Tibial artery (tissue), 4 donors: ENCODE data around the gene RB1.
A peak's percentile ranks its signal among the peaks of the same experiment; 100 is the strongest.

Experiments used
- DNase-seq, 2 donors: peaks; one replicate each; pipeline ENCODE4 v3.0.0-alpha.2; 2019
- H3K27ac ChIP-seq, 2 donors: fragments of 200-600 bp; sonication (generic) in 1 of 2; 1 replicate in 1 of 2; 2 replicates in 1 of 2; pipeline ENCODE4 v1.5.1; 2018 to 2019; ENCODE audit warnings: mild to moderate bottlenecking in 1 of 2
- H3K27me3 ChIP-seq, 2 donors: fragments of 200-600 bp; sonication (generic) in 1 of 2; one replicate each; pipeline versions ENCODE4 v1.5.1 to v1.6.0; 2016 to 2019
- H3K36me3 ChIP-seq, 3 donors: fragments of 200-600 bp; sonication (generic) in 2 of 3; one replicate each; pipeline ENCODE4 v1.5.1; 2016 to 2019; ENCODE audit warnings: mild to moderate bottlenecking in 2 of 3
- H3K4me1 ChIP-seq, 4 donors: fragments of 200-600 bp; sonication (generic) in 2 of 4; 1 replicate in 3 of 4; 2 replicates in 1 of 4; pipeline ENCODE4 v1.5.1; 2016 to 2019
- H3K4me3 ChIP-seq, 2 donors: fragments of 200-600 bp; sonication (generic) in 1 of 2; 1 replicate in 1 of 2; 2 replicates in 1 of 2; pipeline ENCODE4 v1.5.1; 2018 to 2019; ENCODE audit warnings: mild to moderate bottlenecking in 2 of 2
- H3K9me3 ChIP-seq, 3 donors: fragments of 200-600 bp; sonication (generic) in 1 of 3; one replicate each; pipeline ENCODE4 v1.5.1; 2016 to 2019
- CTCF ChIP-seq, 2 experiments: fragments of 200-600 bp in 1 of 2; fragments of 450-650 bp in 1 of 2; IDR thresholded peaks; one replicate each; pipeline ENCODE4 v1.5.1; 2017 to 2019; ENCODE audit warnings: antibody characterized with exemption in 2 of 2, mild to moderate bottlenecking in 1 of 2, moderate library complexity in 1 of 2
- intact Hi-C: fragments of 100-400 bp; cut with DNase I; formaldehyde crosslinking; loops from one replicate; pipeline ENCODE4 v1.15.0; 2023; ENCODE audit warnings: low total_unique reads

The RB1 gene

GRCh38 chr13:48311223-48311622, 7.7 kb downstream of the RB1 start:
- H3K4me3 ChIP-seq = no peak overlapping the region
- peaks cover 0 to 32% (median 2%) of the 10 kb centered on the region in 4 donors for H3K4me1 ChIP-seq
- no peaks in the 10 kb centered on the region for H3K27me3 ChIP-seq
- H3K36me3 ChIP-seq = peaks cover 5 to 14% (median 12%) of the 10 kb centered on the region in 3 donors
- intact Hi-C loops = no loop called here
- H3K9me3 ChIP-seq = no peaks in the 10 kb centered on the region
- no peak overlapping the region for H3K27ac ChIP-seq
- no peak for TF ChIP-seq CTCF (IDR thresholded peaks at IDR 0.05)
- DNase-seq = no peak

GRCh38 chr13:48315969-48316650, 12.6 kb downstream of the RB1 start:
- no peak for DNase-seq
- H3K27ac ChIP-seq = no peak overlapping the region
- no peaks in the 10 kb centered on the region for H3K27me3 ChIP-seq
- H3K9me3 ChIP-seq = no peaks in the 10 kb centered on the region
- peaks cover 3 to 34% (median 16%) of the 10 kb centered on the region in 3 donors for H3K36me3 ChIP-seq
- no peak for TF ChIP-seq CTCF (IDR thresholded peaks at IDR 0.05)
- H3K4me1 ChIP-seq = peaks cover 0 to 6% (median 0%) of the 10 kb centered on the region in 4 donors
- intact Hi-C loops = no loop called here
- no peak overlapping the region for H3K4me3 ChIP-seq

- H3K4me1 ChIP-seq = peaks cover 0 to 6% (median 0%) of the 10 kb centered on the region in 4 donors
- H3K27me3 ChIP-seq = no peaks in the 10 kb centered on the region
- peaks cover 0 to 5% (median under 1%) of the 10 kb centered on the region in 3 donors for H3K9me3 ChIP-seq
- no peak for TF ChIP-seq CTCF (IDR thresholded peaks at IDR 0.05)
- intact Hi-C loops = no loop called here
- no peak overlapping the region for H3K27ac ChIP-seq
- no peak overlapping the region for H3K4me3 ChIP-seq
- H3K36me3 ChIP-seq = peaks cover 3 to 29% (median 20%) of the 10 kb centered on the region in 3 donors
- no peak for DNase-seq
Observed at GRCh38 chr13:48316826-48317510, 13.4 kb downstream of the RB1 start.

GRCh38 chr13:48317511-48318376, 14.2 kb downstream of the RB1 start:
- peak overlapping the region; percentile 47 for H3K4me3 ChIP-seq
- H3K27ac ChIP-seq = peak overlapping the region in 1 of 2 donors; percentile 33
- no peak for TF ChIP-seq CTCF (IDR thresholded peaks at IDR 0.05)
- peaks cover 0 to 10% (median 6%) of the 10 kb centered on the region in 3 donors for H3K9me3 ChIP-seq
- no peak for DNase-seq
- H3K4me1 ChIP-seq = peaks cover 0 to 6% (median 0%) of the 10 kb centered on the region in 4 donors
- peaks cover 3 to 29% (median 20%) of the 10 kb centered on the region in 3 donors for H3K36me3 ChIP-seq
- H3K27me3 ChIP-seq = no peaks in the 10 kb centered on the region
- intact Hi-C loops = no loop called here

- Histone ChIP-seq H3K36me3 (peaks cover 3 to 29% (median 20%) of the 10 kb centered on the region in 3 donors), H3K9me3 (peaks cover 0 to 10% (median 6%) of the 10 kb centered on the region in 3 donors), H3K4me3 (peak overlapping the region; percentile 47), H3K4me1 (peaks cover 0 to 3% (median 0%) of the 10 kb centered on the region in 4 donors), H3K27me3 (no peaks in the 10 kb centered on the region), H3K27ac (peak overlapping the region in 1 of 2 donors; percentile 33)
- intact Hi-C loops = no loop called here
- DNase-seq = no peak
- no peak for TF ChIP-seq CTCF (IDR thresholded peaks at IDR 0.05)
Observed at GRCh38 chr13:48318377-48318811, 14.8 kb downstream of the RB1 start.
